HEK293T (cell line): ENCODE results near the gene MCTP2.

Source experiments
- CTCF ChIA-PET: fragments of 350-600 bp; formaldehyde crosslinking; extraction: SDS; loops from one replicate; lab custom pipeline; 2021; ENCODE audit warnings: antibody characterized with exemption, inconsistent platforms; lab: Yijun Ruan, JAX
- POLR2A ChIA-PET: fragments of 350-600 bp; formaldehyde crosslinking; extraction: SDS; loops from one replicate; lab custom pipeline; 2020; ENCODE audit warnings: antibody characterized with exemption, inconsistent platforms; lab: Yijun Ruan, JAX
- DNase-seq: peaks from one replicate; pipeline ENCODE4 v3.0.0; 2012; ENCODE audit warnings: mixed read lengths; ENCODE audit errors: extremely low spot score
- ARNT ChIP-seq: fragments of 450-650 bp; IDR thresholded peaks from 2 replicates; pipeline ENCODE4 v1.6.1; 2017; ENCODE audit warnings: mild to moderate bottlenecking
- BHLHE40 ChIP-seq: fragments of 450-650 bp; IDR thresholded peaks from 2 replicates; pipeline ENCODE4 v1.6.1; 2016; ENCODE audit warnings: mild to moderate bottlenecking, moderate library complexity, borderline replicate concordance
- CTBP1 ChIP-seq: fragments of 450-650 bp; IDR thresholded peaks from 2 replicates; pipeline ENCODE4 v1.6.1; 2016; ENCODE audit warnings: borderline replicate concordance
- ELF4 ChIP-seq: fragments of 450-650 bp; IDR thresholded peaks from 2 replicates; pipeline ENCODE4 v1.6.1; 2017; ENCODE audit warnings: antibody characterized with exemption
- FOXA1 ChIP-seq: fragments of 450-650 bp; IDR thresholded peaks from 2 replicates; pipeline ENCODE4 v1.6.1; 2016; ENCODE audit warnings: mild to moderate bottlenecking
- FOXK2 ChIP-seq: fragments of 450-650 bp; IDR thresholded peaks from 2 replicates; pipeline ENCODE4 v1.6.1; 2016; ENCODE audit warnings: mild to moderate bottlenecking
- FOXM1 ChIP-seq: fragments of 450-650 bp; IDR thresholded peaks from 2 replicates; pipeline ENCODE4 v1.6.1; 2017; ENCODE audit warnings: mild to moderate bottlenecking, borderline replicate concordance
- HDGF ChIP-seq: fragments of 450-650 bp; IDR thresholded peaks from 2 replicates; pipeline ENCODE4 v1.6.1; 2017; ENCODE audit warnings: antibody characterized with exemption, borderline replicate concordance
- L3MBTL2 ChIP-seq: fragments of 450-650 bp; conservative IDR thresholded peaks from 2 replicates; pipeline ENCODE4 v1.6.1; 2016; ENCODE audit warnings: mild to moderate bottlenecking
- LEF1 ChIP-seq: fragments of 450-650 bp; IDR thresholded peaks from 2 replicates; pipeline ENCODE4 v1.6.1; 2017; ENCODE audit warnings: mild to moderate bottlenecking, borderline replicate concordance
- NFRKB ChIP-seq: fragments of 450-650 bp; IDR thresholded peaks from 2 replicates; pipeline ENCODE4 v1.6.1; 2016; ENCODE audit warnings: mild to moderate bottlenecking, moderate library complexity
- PKNOX1 ChIP-seq: fragments of 450-650 bp; IDR thresholded peaks from 2 replicates; pipeline ENCODE4 v1.6.1; 2016
- SP1 ChIP-seq: fragments of 450-650 bp; IDR thresholded peaks from 2 replicates; pipeline ENCODE4 v1.6.1; 2017
- SUZ12 ChIP-seq: fragments of 450-650 bp; IDR thresholded peaks from 2 replicates; pipeline ENCODE4 v1.6.1; 2016; ENCODE audit warnings: mild to moderate bottlenecking
- TARDBP ChIP-seq: fragments of 450-650 bp; IDR thresholded peaks from 2 replicates; pipeline ENCODE4 v1.6.1; 2016
- ZNF384 ChIP-seq: fragments of 450-650 bp; IDR thresholded peaks from 2 replicates; pipeline ENCODE4 v1.6.1; 2016

Gene MCTP2

GRCh38 chr15:94305133-94305532, 73.8 kb downstream of the MCTP2 start:
- no peak for DNase-seq
- ChIA-PET POLR2A (no interaction called here), CTCF (interaction anchor here (1.4 kb wide), 1 partner anchor 18 kb away, joined by 7 read pairs; no protein-coding TSS in a partner anchor)
- TF ChIP-seq SUZ12 (no peak), NFRKB (no peak), ARNT (no peak), TARDBP (no peak), LEF1 (no peak), PKNOX1 (no peak), BHLHE40 (no peak), HDGF (no peak), ZNF384 (no peak), CTBP1 (no peak), FOXA1 (no peak), ELF4 (no peak), FOXK2 (no peak), FOXM1 (no peak)

- TF ChIP-seq FOXA1, result no peak
- no peak for TF ChIP-seq NFRKB
- TF ChIP-seq FOXM1, result no peak
- TF ChIP-seq ZNF384, result no peak
- TF ChIP-seq PKNOX1, result no peak
- no peak for TF ChIP-seq BHLHE40
- no peak for DNase-seq
- CTCF ChIA-PET, result no interaction called here
- POLR2A ChIA-PET, result no interaction called here
Measured at GRCh38 chr15:94306700-94307650, 75.6 kb downstream of the MCTP2 start.

GRCh38 chr15:94312946-94313345, 81.6 kb downstream of the MCTP2 start:
- POLR2A ChIA-PET, result no interaction called here
- TF ChIP-seq L3MBTL2 (no peak), FOXK2 (no peak), SUZ12 (no peak), NFRKB (no peak), FOXA1 (no peak), TARDBP (no peak), BHLHE40 (no peak), HDGF (no peak), SP1 (no peak), PKNOX1 (no peak), ELF4 (no peak), LEF1 (no peak), ARNT (no peak)
- CTCF ChIA-PET, result no interaction called here
- no peak for DNase-seq

GRCh38 chr15:94314639-94315038, 83.3 kb downstream of the MCTP2 start:
- TF ChIP-seq LEF1, result no peak
- TF ChIP-seq PKNOX1, result no peak
- TF ChIP-seq FOXK2, result no peak
- no peak for TF ChIP-seq CTBP1
- TF ChIP-seq SUZ12, result no peak
- no peak for TF ChIP-seq L3MBTL2
- TF ChIP-seq ARNT, result no peak
- no peak for TF ChIP-seq HDGF
- TF ChIP-seq SP1, result no peak
- ChIA-PET CTCF (no interaction called here), POLR2A (no interaction called here)
- no peak for DNase-seq

GRCh38 chr15:94317211-94317610, 85.8 kb downstream of the MCTP2 start:
- DNase-seq, result no peak
- ChIA-PET CTCF (interaction anchor here (0.6 kb wide), 1 partner anchor 768 kb away, joined by 3 read pairs; no protein-coding TSS in a partner anchor), POLR2A (no interaction called here)
- TF ChIP-seq LEF1 (no peak), ELF4 (no peak), HDGF (no peak), FOXK2 (no peak), FOXA1 (no peak), PKNOX1 (no peak)
